HG03175 (cell line): ENCODE data around the gene CALHM6.
"Not testable (repeated sequence)": the region's sequence is repeated elsewhere in the genome, so short reads cannot be mapped to it uniquely, and the experiment has no call there.

Experiments
- ATAC-seq: cut with Tn5 transposase; IDR thresholded peaks from one replicate; pipeline ENCODE4 v1.9.1; 2021; ENCODE audit warnings: mild to moderate bottlenecking, moderate library complexity; ENCODE audit not compliant: unreplicated experiment

CALHM6 gene

GRCh38 chr6:116475141-116475540 is 14.0 kb downstream of the CALHM6 start:
- no peak for ATAC-seq

GRCh38 chr6:116476002-116476678 is 15.0 kb downstream of the CALHM6 start:
- ATAC-seq, result peak; percentile 100

GRCh38 chr6:116482780-116483179 is 21.6 kb downstream of the CALHM6 start:
- no peak for ATAC-seq

GRCh38 chr6:116483616-116484015 is 22.4 kb downstream of the CALHM6 start:
- no peak for ATAC-seq

GRCh38 chr6:116485559-116486184 is 24.5 kb downstream of the CALHM6 start:
- no peak for ATAC-seq

- ATAC-seq, result no peak
Measured at GRCh38 chr6:116491610-116492330, 30.6 kb downstream of the CALHM6 start.

- ATAC-seq, result no peak
Measured at GRCh38 chr6:116492331-116493067, 31.3 kb downstream of the CALHM6 start.

GRCh38 chr6:116495161-116495560 is 34.0 kb downstream of the CALHM6 start:
- ATAC-seq, result not testable (repeated sequence)

GRCh38 chr6:116497113-116497676 is 36.0 kb downstream of the CALHM6 start:
- ATAC-seq, result no peak

- no peak for ATAC-seq
Measured at GRCh38 chr6:116500969-116501433, 39.8 kb downstream of the CALHM6 start.

- no peak for ATAC-seq
Measured at GRCh38 chr6:116507324-116507723, 46.1 kb downstream of the CALHM6 start.

- ATAC-seq, result no peak
Measured at GRCh38 chr6:116508527-116508926, 47.4 kb downstream of the CALHM6 start.

- no peak for ATAC-seq
Measured at GRCh38 chr6:116511424-116512110, 50.4 kb downstream of the CALHM6 start, which contains the start of gene CALHM5. Gene CALHM5, plus strand, starts transcription at chr6:116511639. Its CDS starts 58 bp downstream, at chr6:116511697.

GRCh38 chr6:116512111-116512559 is 51.0 kb downstream of the CALHM6 start:
- peak; percentile 76 for ATAC-seq

- ATAC-seq, result no peak
Measured at GRCh38 chr6:116512734-116513133, 51.6 kb downstream of the CALHM6 start.
